Tongue (tissue), 2 donors: ENCODE measurements around the gene MRPL34. TPM values are rescaled to one million over a fixed set of nuclear protein-coding genes. Genes with fewer than 3 reads are reported as not detected.
A peak's percentile ranks its signal among the peaks of the same experiment; 100 is the strongest.

Experiments used
- DNase-seq: peaks from one replicate; pipeline ENCODE4 v3.0.0-alpha.2; 2015
- total RNA-seq: library from RNA; depleted of rRNA; stranded (reverse); fragments of >200 nt; gene quantifications from one replicate; pipeline ENCODE4 v1.2.3, GENCODE V29; 2014

MRPL34 gene
- total RNA-seq, 1 donor from 2014 or later, result 38.9 TPM

DNA sequence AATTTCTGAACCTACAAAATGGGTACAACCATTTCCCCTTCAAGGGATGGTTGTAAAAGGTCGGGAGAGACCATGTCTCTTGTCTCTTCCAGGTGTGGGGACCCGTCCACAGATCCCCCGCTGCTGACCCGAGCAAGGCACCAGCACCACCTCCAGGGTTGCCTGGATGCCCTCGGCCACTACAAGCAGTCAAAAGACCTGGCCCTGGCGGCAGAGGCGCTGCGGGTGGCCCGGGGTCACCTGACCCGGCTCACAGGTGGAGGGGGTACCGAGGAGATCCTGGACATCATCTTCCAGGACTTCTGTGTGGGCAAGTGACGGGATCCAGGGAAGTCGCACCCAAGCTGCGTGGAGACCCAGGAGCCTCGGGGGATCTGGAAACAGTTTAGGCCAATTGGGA is 35.7 kb downstream of the MRPL34 start:
- no peak for DNase-seq

DNA sequence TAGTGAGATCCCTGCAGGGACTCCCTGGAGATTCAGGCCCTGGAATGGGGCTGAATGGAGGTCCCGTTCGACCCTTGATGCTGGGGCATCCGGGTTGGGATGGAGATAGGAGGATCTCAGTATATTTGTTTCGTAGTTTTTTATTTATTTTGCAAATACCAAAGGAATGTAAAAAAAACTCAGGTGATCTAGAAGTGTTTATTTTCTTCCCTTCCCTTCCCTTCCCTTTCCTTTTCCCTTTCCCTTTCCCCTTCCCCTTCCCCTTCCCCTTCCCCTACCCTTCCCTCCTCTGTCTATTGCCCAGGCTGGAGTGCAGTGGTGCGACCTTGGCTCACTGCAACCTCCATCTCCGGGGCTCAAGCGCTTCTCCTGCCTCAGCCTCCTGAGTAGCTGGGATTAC is 36.2 kb downstream of the MRPL34 start:
- no peak for DNase-seq

DNA sequence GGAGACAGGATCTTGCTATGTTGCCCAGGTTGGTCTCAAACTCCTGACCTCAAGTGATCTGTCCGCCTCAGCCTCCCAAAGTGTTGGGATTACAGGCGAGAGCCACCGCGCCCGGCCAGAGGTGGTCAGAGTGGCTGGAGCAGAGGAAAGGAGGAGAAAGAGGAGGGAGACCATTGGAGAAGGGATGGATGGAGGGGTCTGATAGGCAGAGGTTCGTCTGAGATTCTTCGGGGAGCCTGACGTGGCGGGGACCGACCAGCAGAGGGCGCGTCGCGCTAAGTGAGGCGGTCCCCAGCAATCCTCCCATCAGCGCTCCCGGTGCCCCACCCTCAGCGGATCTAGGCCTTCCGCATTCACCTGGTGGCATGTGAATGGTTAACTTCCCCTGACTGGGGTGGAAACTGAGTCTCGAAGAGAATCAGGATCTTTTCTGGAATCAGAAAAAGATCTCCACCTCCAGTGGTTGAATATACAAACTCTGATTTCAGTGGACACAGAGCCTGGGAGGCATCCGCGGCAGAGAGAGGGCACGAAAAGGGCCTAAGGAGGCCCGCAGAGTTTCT is 40.5 kb downstream of the MRPL34 start:
- DNase-seq, result peak; percentile 79

DNA sequence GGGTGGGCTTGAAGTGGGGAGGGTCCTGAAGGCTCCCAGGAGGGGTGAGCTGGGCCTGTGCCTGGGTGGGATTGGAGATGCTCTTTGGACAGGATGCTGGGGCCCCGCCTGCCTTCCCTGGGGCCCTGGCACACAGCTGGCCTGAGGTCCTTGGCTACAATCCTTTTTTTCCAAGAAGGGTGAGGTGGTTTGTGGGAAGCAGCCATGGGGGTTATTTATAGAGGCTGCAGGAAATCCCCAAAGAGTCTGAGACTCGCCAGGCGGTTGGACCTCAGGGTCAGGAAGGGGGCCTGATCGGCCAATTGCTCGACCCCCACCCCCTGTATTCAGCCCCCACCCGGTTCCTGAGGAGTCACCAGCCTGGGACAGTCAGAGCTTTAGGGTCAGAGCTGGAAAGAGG is 41.7 kb downstream of the MRPL34 start:
- DNase-seq, result no peak

DNA sequence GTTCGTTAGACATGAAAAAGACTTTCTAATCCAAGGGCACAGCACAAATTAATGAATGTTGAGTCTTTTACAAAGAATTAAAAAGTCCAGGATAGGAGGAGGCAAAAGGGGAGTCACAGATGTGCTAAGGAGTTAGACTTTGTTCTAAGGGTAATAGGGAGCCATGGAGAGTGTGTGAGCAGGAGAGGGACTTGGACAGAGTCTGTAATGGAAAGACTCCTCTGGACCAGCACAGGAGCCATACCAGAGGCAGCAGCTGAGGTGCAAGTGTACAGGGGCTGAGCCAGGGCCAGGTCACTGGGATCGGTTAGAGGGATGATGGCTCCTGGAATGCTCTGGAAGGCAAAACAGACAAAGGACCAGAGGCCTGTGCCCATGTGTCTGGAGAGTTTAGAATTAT is 42.2 kb downstream of the MRPL34 start:
- DNase-seq, result no peak

DNA sequence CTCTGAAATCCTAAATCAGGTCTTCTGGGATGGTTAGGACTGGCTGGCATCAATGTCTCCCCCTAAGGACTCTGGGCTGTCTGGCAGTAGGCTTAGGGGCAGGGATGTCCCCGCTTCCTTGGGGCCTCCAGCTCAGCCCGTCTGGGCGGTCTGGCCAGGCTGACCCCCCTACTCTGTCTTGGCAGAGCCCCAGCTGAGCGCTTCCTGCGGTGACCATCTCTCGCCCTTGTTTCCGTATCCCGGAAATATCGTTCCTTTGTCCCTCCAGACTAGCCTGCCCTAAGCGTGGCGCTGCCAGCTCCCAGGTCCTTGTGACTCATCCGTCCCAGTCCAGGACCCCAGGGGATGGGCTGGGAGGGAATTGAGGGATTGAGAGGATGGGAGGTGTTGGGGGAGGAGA is 43.0 kb downstream of the MRPL34 start:
- DNase-seq, result peak; percentile 46

DNA sequence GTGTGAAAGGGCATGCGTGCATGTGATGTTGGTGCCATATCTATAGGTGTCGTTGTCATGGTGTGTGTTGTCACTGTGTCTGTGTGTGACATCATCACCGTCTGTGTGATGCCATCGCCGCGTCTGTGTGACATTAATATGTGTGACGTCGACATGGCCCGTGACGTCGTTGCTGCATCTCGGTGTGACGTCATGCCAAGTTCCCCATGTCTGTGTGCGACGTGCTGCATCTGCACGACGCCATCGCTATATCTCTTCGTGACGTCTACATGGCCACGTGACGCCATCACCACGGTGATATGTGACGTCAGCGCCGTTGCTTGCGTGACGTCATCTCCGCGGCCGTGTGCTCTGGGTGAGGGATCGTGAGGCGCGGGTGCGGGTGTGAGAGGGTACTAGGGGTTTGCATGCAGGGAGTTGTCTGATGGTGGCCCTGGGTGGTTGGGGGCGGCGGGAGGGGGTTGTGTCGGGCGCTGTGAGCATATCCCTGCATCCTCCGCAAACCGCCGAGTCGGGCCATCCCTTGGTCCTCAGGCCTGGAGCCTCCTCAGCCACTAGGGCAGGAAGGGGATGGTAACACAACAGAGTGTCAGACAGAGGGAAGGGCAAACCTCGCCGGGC is 46.3 kb downstream of the MRPL34 start:
- no peak for DNase-seq

DNA sequence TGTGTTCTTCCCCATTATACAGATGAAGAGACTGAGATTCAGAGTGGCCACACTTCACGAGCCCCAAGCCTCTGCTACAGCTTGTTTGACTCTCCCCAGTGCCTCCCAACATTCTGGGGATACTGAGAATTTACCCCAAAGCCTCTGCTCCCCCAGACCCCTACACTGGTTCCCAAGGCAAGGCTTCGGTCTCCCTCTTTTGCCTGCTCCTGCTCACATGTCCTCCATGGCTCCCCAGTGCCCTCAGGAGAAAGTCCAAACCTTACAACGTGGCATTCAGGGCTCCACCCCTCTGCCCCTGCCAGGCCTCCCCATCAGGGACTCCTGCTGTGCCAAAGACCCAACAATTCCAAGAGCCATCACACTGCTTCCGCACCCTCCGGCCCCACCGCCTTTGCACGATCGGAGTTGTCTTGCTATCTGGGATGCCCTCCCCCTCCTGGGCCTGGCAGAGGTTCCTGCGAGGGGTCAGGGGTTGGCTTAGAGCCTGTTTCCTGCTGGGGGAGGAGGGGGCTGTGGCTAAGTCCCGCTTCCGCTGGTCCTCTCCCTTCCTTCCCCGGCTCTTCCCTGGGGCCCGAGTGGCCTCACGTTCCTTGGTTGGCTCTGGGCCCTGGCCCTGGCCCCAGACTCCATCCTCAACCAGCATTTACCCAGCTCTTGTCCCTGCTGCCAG is 47.1 kb downstream of the MRPL34 start:
- no peak for DNase-seq

DNA sequence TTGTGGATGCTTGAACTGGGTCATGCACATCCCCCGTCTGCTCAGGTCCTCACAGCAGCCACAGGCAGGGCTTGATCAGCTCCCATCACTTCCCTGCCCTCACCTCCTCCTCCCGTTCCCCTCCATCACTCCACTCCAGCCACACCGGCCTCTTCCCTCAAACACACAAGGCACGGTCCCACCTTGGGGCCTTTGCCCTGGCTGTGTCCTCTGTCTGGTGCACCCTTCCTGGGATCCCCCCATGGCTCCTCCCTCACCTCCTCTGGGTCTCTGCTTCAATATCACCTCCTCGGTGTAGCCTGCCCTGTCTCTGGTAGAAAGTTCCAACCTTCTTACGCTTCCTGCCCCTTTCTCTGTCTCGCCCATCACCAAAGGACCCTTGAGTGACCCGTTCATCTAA is 47.7 kb downstream of the MRPL34 start:
- no peak for DNase-seq

Other genes with a start within 250 kb of the MRPL34 start
- gene HAUS8, start 230.4 kb upstream of the MRPL34 start, total RNA-seq, result 5.1 TPM
- gene MYO9B, start 230.1 kb upstream of the MRPL34 start, total RNA-seq, result 24.1 TPM
- gene USE1, start 90.5 kb upstream of the MRPL34 start, total RNA-seq, result 21.7 TPM
- gene OCEL1, start 79.6 kb upstream of the MRPL34 start, total RNA-seq, result 5.3 TPM
- gene NR2F6, start 60.0 kb upstream of the MRPL34 start, total RNA-seq, result 35.0 TPM
- gene USHBP1, start 41.1 kb upstream of the MRPL34 start, total RNA-seq, result 12.3 TPM
- 70.7 TPM for gene BABAM1, start 38.4 kb upstream of the MRPL34 start, total RNA-seq
- gene ANKLE1, start 24.0 kb upstream of the MRPL34 start, total RNA-seq, result 0.62 TPM
- 15.6 TPM for gene ABHD8, start 2.4 kb upstream of the MRPL34 start, total RNA-seq
- gene DDA1, start 3.7 kb downstream of the MRPL34 start, total RNA-seq, result 7.6 TPM
- 8.5 TPM for gene ANO8, start 29.0 kb downstream of the MRPL34 start, total RNA-seq
- gene GTPBP3, start 31.7 kb downstream of the MRPL34 start, total RNA-seq, result 17.3 TPM
- 39.2 TPM for gene PLVAP, start 71.5 kb downstream of the MRPL34 start, total RNA-seq
- gene CCDC194, start 88.3 kb downstream of the MRPL34 start, total RNA-seq, result not detected
- gene BST2, start 99.8 kb downstream of the MRPL34 start, total RNA-seq, result 6.3 TPM
- 26.8 TPM for gene MVB12A, start 114.2 kb downstream of the MRPL34 start, total RNA-seq
- 3.3 TPM for gene TMEM221, start 142.8 kb downstream of the MRPL34 start, total RNA-seq
- gene NXNL1, start 155.1 kb downstream of the MRPL34 start, total RNA-seq, result not detected
- gene SLC27A1, start 164.7 kb downstream of the MRPL34 start, total RNA-seq, result 45.7 TPM
- gene PGLS, start 205.8 kb downstream of the MRPL34 start, total RNA-seq, result 35.1 TPM
- 66.3 TPM for gene COLGALT1, start 249.8 kb downstream of the MRPL34 start, total RNA-seq